Sigmoid colon (tissue), 4 donors: ENCODE measurements around the gene IGF2BP2.

Experiments
- CTCF ChIP-seq, 4 experiments: fragments of 450-650 bp in 3 of 4; fragments of 200-600 bp in 1 of 4; IDR thresholded peaks; one replicate each; pipeline ENCODE4 v1.5.1; 2016 to 2019; ENCODE audit warnings: antibody characterized with exemption in 4 of 4, mild to moderate bottlenecking in 3 of 4, moderate library complexity in 2 of 4
- EP300 ChIP-seq, 4 donors: sonication (generic); formaldehyde crosslinking; IDR thresholded peaks; one replicate each; pipeline ENCODE4 v1.6.1; 2017; ENCODE audit warnings: antibody characterized with exemption in 4 of 4
- POLR2A ChIP-seq, 2 donors: fragments of 450-650 bp; IDR thresholded peaks; one replicate each; pipeline ENCODE4 v1.6.1; 2016; ENCODE audit warnings: antibody characterized with exemption in 2 of 2, mild to moderate bottlenecking in 2 of 2, moderate library complexity in 2 of 2
- POLR2AphosphoS5 ChIP-seq, 4 donors: sonication (generic); formaldehyde crosslinking; IDR thresholded peaks; one replicate each; pipeline ENCODE4 v1.6.1; 2017; ENCODE audit warnings: antibody characterized with exemption in 4 of 4

GRCh38 chr3:185648396-185648795, 176.4 kb downstream of the IGF2BP2 start:
- TF ChIP-seq EP300 (IDR thresholded peaks at IDR 0.05) (no peak), CTCF (IDR thresholded peaks at IDR 0.05) (no peak), POLR2A (IDR thresholded peaks at IDR 0.05) (no peak), POLR2AphosphoS5 (IDR thresholded peaks at IDR 0.05) (no peak)
